HepG2 (cell line): ENCODE results near the gene ZP2. TPM values are rescaled to one million over a fixed set of nuclear protein-coding genes. Genes with fewer than 3 reads are reported as not detected.

Experiments
- AKNA ChIP-seq: sonication (generic); formaldehyde crosslinking; IDR thresholded peaks from 2 replicates; pipeline ENCODE4 v1.4.0; 2020; ENCODE audit warnings: missing genetic modification reagents, borderline replicate concordance
- CERS6 ChIP-seq: sonication (generic); formaldehyde crosslinking; IDR thresholded peaks from 2 replicates; pipeline ENCODE4 v1.5.0; 2020; ENCODE audit warnings: missing genetic modification reagents
- LRRFIP1 ChIP-seq: sonication (generic); formaldehyde crosslinking; conservative IDR thresholded peaks from 2 replicates; pipeline ENCODE4 v1.4.0; 2020; ENCODE audit warnings: missing genetic modification reagents
- MAZ ChIP-seq, 2 experiments: sonication (generic) in 1 of 2; formaldehyde crosslinking in 1 of 2; IDR thresholded peaks; 2 replicates each; pipeline versions ENCODE4 v1.5.0 to v1.6.1; 2012 to 2020; ENCODE audit warnings: low read depth in 2 of 2, mild to moderate bottlenecking in 2 of 2, borderline replicate concordance in 1 of 2, improper control_type of control experiment in 1 of 2, low read length in 1 of 2, missing genetic modification reagents in 1 of 2, moderate library complexity in 1 of 2
- MEIS1 ChIP-seq: sonication (generic); formaldehyde crosslinking; IDR thresholded peaks from 2 replicates; pipeline ENCODE4 v1.9.0; 2021; ENCODE audit warnings: mild to moderate bottlenecking, missing genetic modification reagents, moderate library complexity, borderline replicate concordance
- MIER2 ChIP-seq: IDR thresholded peaks from 2 replicates; pipeline ENCODE4 v1.6.1; 2016; ENCODE audit warnings: missing biosample characterization, missing genetic modification reagents
- MLLT10 ChIP-seq: sonication (generic); formaldehyde crosslinking; IDR thresholded peaks from 2 replicates; pipeline ENCODE4 v1.4.0; 2020; ENCODE audit warnings: missing genetic modification reagents
- PRPF4 ChIP-seq: fragments of 200-400 bp; formaldehyde crosslinking; IDR thresholded peaks from 2 replicates; pipeline ENCODE4 v1.6.1; 2016; ENCODE audit warnings: low read length, low read depth; ENCODE audit not compliant: poor library complexity, severe bottlenecking
- REXO4 ChIP-seq: sonication (generic); formaldehyde crosslinking; IDR thresholded peaks from 2 replicates; pipeline ENCODE4 v1.8.0; 2022; ENCODE audit warnings: missing genetic modification reagents, mild to moderate bottlenecking, borderline replicate concordance
- THAP9 ChIP-seq: sonication (generic); formaldehyde crosslinking; IDR thresholded peaks from 2 replicates; pipeline ENCODE4; 2020; ENCODE audit warnings: missing genetic modification reagents, mild to moderate bottlenecking, borderline replicate concordance
- ZFP91 ChIP-seq: sonication (generic); formaldehyde crosslinking; IDR thresholded peaks from 2 replicates; pipeline ENCODE4 v1.9.0; 2022; ENCODE audit warnings: missing genetic modification reagents, mild to moderate bottlenecking, borderline replicate concordance
- ZNF121 ChIP-seq: sonication (generic); formaldehyde crosslinking; IDR thresholded peaks from 2 replicates; pipeline ENCODE4 v1.5.0; 2020; ENCODE audit warnings: mild to moderate bottlenecking, missing genetic modification reagents
- ZNF546 ChIP-seq: sonication (generic); formaldehyde crosslinking; conservative IDR thresholded peaks from 2 replicates; pipeline ENCODE4 v1.8.1; 2023; ENCODE audit warnings: mild to moderate bottlenecking, missing genetic modification reagents
- ZNF674 ChIP-seq: sonication (generic); formaldehyde crosslinking; IDR thresholded peaks from 2 replicates; pipeline ENCODE4 v1.5.0; 2020; ENCODE audit warnings: low read depth, mild to moderate bottlenecking, missing genetic modification reagents
- polyA plus RNA-seq, 8 experiments: library from polyadenylated mRNA; depleted of rRNA in 3 of 8; stranded (reverse) in 7 of 8; unstranded in 1 of 8; fragments of >200 nt; fragmentation: Illumina TruSeq in 4 of 8; extraction: Trizol in 4 of 8; gene quantifications; 2 replicates each; pipeline versions ENCODE4 v1.2.1 to v1.2.3, GENCODE V29; 2011 to 2016; ENCODE audit warnings: low read depth in 4 of 8, missing spikeins in 1 of 8, mixed read lengths in 1 of 8; ENCODE audit not compliant: insufficient read depth in 1 of 8
- total RNA-seq, 5 experiments: library from RNA; depleted of rRNA; stranded (reverse); fragments of >200 nt; fragmentation: Illumina TruSeq; extraction: Trizol; gene quantifications; 2 replicates each; pipeline ENCODE4 v1.2.3, GENCODE V29; 2016; ENCODE audit warnings: low read depth in 1 of 5

ZP2 gene
- total and polyA plus RNA-seq, 2 of the 13 experiments (the other 11 are each of a cell fraction or from before 2014, with no cell fraction given): not detected

GRCh38 chr16:21185659-21186325 lies 25.6 kb downstream of the ZP2 start (continued):
- TF ChIP-seq THAP9 (CRISPR knock-in tag) (0 out of 2 replicates have a peak, but pooled peaks have one; percentile 18), ZFP91 (CRISPR knock-in tag) (0 out of 2 replicates have a peak, but pooled peaks have one; percentile 4), ZNF546 (CRISPR knock-in tag) (no peak), MEIS1 (no peak), LRRFIP1 (CRISPR knock-in tag) (no peak), MLLT10 (no peak), REXO4 (no peak), ZNF121 (CRISPR knock-in tag) (0 out of 2 replicates have a peak, but pooled peaks have one; percentile 38), PRPF4 (no peak), AKNA (no peak), MAZ (IDR thresholded peaks at IDR 0.05; ENCODE audit: borderline replicate concordance, low read depth, low read length) (no peak), MAZ (CRISPR knock-in tag; IDR thresholded peaks at IDR 0.05; ENCODE audit: low read depth) (no peak), MIER2 (no peak), ZNF674 (CRISPR knock-in tag) (no peak), CERS6 (no peak)
